ENCODE data around the gene EML4.

The EML4 gene

DNA sequence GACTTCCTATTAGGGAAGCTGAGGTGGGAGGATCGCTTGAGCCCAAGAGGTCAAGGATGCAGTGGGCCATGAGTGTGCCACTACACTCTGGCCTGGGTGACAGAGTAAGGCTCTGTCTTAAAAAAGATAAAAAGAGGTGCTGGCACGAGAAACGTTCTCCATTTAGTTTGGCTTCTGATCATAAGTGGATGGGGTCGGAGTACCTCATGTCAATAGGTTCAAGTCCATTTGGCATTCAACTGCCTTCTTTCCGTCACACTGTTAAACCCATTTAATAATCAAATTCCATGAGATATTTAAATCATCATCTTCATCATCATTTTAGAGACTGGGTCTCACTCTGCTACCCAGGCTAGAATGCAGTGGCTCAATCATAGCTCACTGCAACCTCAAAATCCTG lies 182.7 kb downstream of the EML4 start:
- peaks cover 25% of the 10 kb centered on the region for H3K4me1 Mint-ChIP-seq
- H3K9me3 Mint-ChIP-seq, result no peaks in the 10 kb centered on the region
- H3K27ac Mint-ChIP-seq, result no peak overlapping the region
- ATAC-seq (no peak), DNase-seq (ENCODE audit: low spot score in 2 of 2) (no peak)
- peaks cover 55% of the 10 kb centered on the region for H3K36me3 Mint-ChIP-seq
- no peak overlapping the region for H3K4me3 Mint-ChIP-seq

- peaks cover 35% of the 10 kb centered on the region for H3K36me3 Mint-ChIP-seq
- H3K27ac Mint-ChIP-seq, result peak overlapping the region; percentile 43
- no peak overlapping the region for H3K4me3 Mint-ChIP-seq
- no peaks in the 10 kb centered on the region for H3K9me3 Mint-ChIP-seq
- DNase-seq (ENCODE audit: low spot score in 2 of 2) (no peak), ATAC-seq (peak; percentile 100)
- H3K4me1 Mint-ChIP-seq, result peaks cover 43% of the 10 kb centered on the region
These were observed 184.8 kb downstream of the EML4 start for GRCh38 chr2:42353792-42354429.

GRCh38 chr2:42359304-42359964 lies 190.3 kb downstream of the EML4 start:
- DNase-seq (ENCODE audit: low spot score in 2 of 2) (no peak), ATAC-seq (no peak)
- Mint-ChIP-seq H3K36me3 (peaks cover 11% of the 10 kb centered on the region), H3K9me3 (no peaks in the 10 kb centered on the region), H3K4me3 (peak overlapping the region; percentile 81), H3K4me1 (peaks cover 55% of the 10 kb centered on the region), H3K27ac (peak overlapping the region; percentile 88)

GRCh38 chr2:42359965-42360483 lies 190.9 kb downstream of the EML4 start:
- ATAC-seq, result no peak
- Mint-ChIP-seq H3K4me1 (peaks cover 49% of the 10 kb centered on the region), H3K27ac (peak overlapping the region; percentile 88), H3K36me3 (peaks cover 11% of the 10 kb centered on the region), H3K9me3 (no peaks in the 10 kb centered on the region), H3K4me3 (peak overlapping the region; percentile 81)
- peak in 1 of 2 donors; percentile 64 for DNase-seq (ENCODE audit: low spot score in 2 of 2)

- no peak for ATAC-seq
- Mint-ChIP-seq H3K9me3 (no peaks in the 10 kb centered on the region), H3K4me3 (peak overlapping the region; percentile 81), H3K27ac (peak overlapping the region; percentile 88), H3K36me3 (peaks cover 11% of the 10 kb centered on the region), H3K4me1 (peaks cover 48% of the 10 kb centered on the region)
- DNase-seq (ENCODE audit: low spot score in 2 of 2), result no peak
These were observed 191.3 kb downstream of the EML4 start for GRCh38 chr2:42360493-42360889.

DNA sequence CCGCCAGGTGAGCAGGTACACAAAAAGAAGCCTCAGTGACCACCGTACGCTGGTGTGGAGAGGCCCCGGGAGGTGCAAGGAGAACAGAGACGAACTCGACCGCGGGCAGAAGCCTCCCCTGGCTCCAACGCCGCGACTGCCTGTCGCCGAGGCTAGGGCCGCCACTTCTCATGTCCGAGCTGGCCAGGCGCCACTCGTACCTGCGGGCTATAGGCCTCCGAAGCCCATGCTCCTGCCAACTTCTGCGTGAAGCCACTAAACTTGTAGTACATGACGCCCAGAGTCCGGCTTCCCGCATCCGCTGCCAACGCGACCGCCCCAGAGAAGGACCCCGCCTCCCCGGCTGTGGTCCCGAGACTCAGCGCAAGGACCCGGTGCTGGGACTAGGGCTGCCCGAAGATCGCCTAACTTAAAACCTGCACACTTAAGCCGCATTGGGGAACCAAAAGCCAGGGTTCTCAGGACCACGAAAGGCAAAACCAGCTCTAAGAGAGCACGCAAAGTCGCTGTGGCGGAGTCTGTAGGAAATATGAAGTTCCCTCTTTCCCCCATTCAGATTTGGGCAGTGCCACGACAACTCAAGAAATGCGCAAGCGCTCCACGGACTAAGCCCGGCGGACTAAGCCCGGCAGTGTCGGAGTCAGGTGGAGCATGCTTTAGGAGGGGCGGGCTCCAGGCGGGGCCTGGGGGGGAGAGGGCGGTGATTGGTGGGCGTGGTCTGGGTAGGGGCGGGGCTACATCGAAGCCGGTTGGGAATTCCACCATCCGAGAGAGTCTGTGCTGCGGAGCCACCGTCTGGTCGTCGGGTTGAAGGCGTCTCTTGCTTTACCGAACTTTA lies 192.0 kb downstream of the EML4 start, which contains the start of gene COX7A2L:
Gene COX7A2L, minus strand, starts transcription at position 328 of the 838 bp plus-strand sequence. Its CDS starts 56 bp downstream, at position 272.
- Mint-ChIP-seq H3K4me1 (peaks cover 45% of the 10 kb centered on the region), H3K4me3 (peak within 1 kb of the TSS; percentile 81), H3K9me3 (no peaks in the 10 kb centered on the region), H3K36me3 (peaks cover 11% of the 10 kb centered on the region), H3K27ac (peak within 1 kb of the TSS; percentile 88)
- ATAC-seq (peak; percentile 96), DNase-seq (ENCODE audit: low spot score in 2 of 2) (peak; percentile 87 to 96)

GRCh38 chr2:42361728-42362283 lies 192.7 kb downstream of the EML4 start:
- peaks cover 41% of the 10 kb centered on the region for H3K4me1 Mint-ChIP-seq
- ATAC-seq, result no peak

DNA sequence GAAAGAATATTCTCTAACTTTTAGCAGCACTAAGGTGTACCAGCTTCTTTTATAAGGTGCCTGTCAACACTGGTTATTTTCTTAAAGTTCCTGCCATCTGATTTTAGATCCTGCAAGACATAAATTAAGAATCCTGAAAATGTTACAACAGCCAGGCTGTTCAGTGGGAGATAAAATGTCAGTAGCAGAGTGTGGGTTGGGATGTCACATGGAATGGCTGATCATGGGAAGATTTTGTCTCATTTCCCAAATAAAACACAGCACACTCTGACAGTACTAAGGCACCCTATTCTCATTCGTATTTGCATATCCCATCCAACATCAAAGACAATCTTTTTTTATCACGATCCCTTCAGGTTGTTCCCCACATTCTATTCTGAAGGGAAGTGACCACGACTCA lies 194.3 kb downstream of the EML4 start:
- no peak overlapping the region for H3K27ac Mint-ChIP-seq
- H3K9me3 Mint-ChIP-seq, result no peaks in the 10 kb centered on the region
- peaks cover 28% of the 10 kb centered on the region for H3K4me1 Mint-ChIP-seq
- H3K4me3 Mint-ChIP-seq, result no peak overlapping the region
- ATAC-seq (no peak), DNase-seq (ENCODE audit: low spot score in 2 of 2) (no peak)
- peaks cover 11% of the 10 kb centered on the region for H3K36me3 Mint-ChIP-seq

More at GRCh38 chr2:42361728-42362283, 192.7 kb downstream of the EML4 start:
- DNase-seq (ENCODE audit: low spot score in 2 of 2), result no peak
- no peaks in the 10 kb centered on the region for H3K9me3 Mint-ChIP-seq
- H3K36me3 Mint-ChIP-seq, result peaks cover 11% of the 10 kb centered on the region
- H3K27ac Mint-ChIP-seq, result peak overlapping the region; percentile 88
- peak overlapping the region; percentile 81 for H3K4me3 Mint-ChIP-seq

DNA sequence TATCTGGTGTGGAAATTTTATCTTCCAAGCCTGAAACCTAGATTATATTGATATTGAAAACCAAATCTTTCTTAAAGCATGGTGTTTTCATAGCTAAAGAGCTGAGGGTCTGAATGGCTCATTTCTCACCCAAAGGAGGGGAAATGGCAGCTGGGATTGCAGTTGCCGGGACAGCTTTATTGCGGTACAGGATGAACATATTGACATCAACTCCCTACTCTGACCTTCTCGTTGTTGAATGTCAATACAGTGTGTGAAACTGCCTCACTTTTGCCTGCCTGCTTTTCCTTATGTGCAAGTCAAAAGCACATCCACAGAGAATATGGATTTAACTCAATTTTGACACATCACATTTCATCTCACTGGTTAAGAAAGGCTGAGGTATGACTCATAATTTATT lies 195.5 kb downstream of the EML4 start:
- no peak for ATAC-seq
- peaks cover 8% of the 10 kb centered on the region for H3K36me3 Mint-ChIP-seq
- H3K4me3 Mint-ChIP-seq, result no peak overlapping the region
- H3K4me1 Mint-ChIP-seq, result peaks cover 15% of the 10 kb centered on the region
- H3K27ac Mint-ChIP-seq, result no peak overlapping the region
- H3K9me3 Mint-ChIP-seq, result no peaks in the 10 kb centered on the region
- DNase-seq (ENCODE audit: low spot score in 2 of 2), result no peak

- H3K9me3 Mint-ChIP-seq, result no peaks in the 10 kb centered on the region
- no peaks in the 10 kb centered on the region for H3K36me3 Mint-ChIP-seq
- H3K4me1 Mint-ChIP-seq, result peaks cover 8% of the 10 kb centered on the region
- ATAC-seq, result no peak
- H3K27ac Mint-ChIP-seq, result no peak overlapping the region
- DNase-seq (ENCODE audit: low spot score in 2 of 2), result no peak
- H3K4me3 Mint-ChIP-seq, result no peak overlapping the region
These were observed 197.3 kb downstream of the EML4 start for GRCh38 chr2:42366411-42366810.

DNA sequence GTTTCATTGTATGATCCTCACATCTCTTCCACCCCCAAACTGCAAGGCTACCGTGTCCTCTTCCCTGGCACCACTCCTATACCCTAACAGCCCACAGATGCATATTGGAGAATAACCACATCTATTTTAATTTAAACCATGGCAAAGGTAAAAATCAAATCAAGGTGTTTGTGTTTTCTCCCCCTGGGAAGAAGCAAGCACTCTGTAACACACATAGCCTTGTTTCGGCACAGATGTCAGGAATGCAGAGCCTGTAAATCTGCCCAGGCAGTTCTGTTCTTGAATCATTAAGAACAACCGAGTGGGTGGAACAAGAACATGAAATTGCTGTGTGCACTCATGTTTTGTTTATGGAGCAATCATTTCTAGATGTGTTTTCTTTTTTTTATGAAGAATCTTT lies 198.7 kb downstream of the EML4 start:
- H3K4me1 Mint-ChIP-seq, result no peaks in the 10 kb centered on the region
- no peak for DNase-seq (ENCODE audit: low spot score in 2 of 2)
- ATAC-seq, result no peak
- no peaks in the 10 kb centered on the region for H3K9me3 Mint-ChIP-seq
- H3K36me3 Mint-ChIP-seq, result no peaks in the 10 kb centered on the region
- no peak overlapping the region for H3K27ac Mint-ChIP-seq
- H3K4me3 Mint-ChIP-seq, result no peak overlapping the region

DNA sequence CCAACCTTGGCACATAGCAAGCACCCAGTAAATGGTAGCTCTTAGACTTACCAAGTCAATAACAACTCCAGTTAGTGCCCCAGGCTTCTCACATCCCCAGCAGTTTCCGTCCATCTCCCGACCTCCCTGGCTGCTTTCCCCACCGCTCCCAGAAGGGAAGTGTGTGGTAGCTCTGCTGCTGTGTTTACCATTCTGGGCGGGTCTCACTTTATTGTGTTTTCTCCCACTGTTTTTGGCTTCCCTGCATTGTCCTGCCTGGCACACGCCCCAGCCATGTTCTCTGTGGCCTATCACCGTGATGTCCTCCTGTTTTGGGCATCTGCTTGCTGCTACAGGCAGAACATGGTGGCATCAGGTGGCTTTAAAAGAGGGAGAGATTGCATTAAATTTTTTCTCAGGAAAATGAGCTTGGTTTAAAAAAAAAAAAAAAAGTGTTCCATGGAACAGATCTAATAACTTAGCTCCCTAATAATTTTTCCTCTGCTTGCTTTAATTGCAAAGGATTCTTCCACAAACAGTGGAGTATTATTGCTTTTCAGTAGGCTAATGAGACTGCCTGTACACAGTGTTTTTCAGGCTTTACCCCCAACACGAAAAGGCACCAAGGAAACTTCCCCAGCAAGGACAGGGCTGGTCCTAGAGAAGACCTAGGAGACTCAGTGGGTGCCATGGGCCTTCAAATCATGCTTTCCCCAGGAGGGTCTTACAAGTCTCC lies 199.8 kb downstream of the EML4 start:
- Mint-ChIP-seq H3K4me1 (no peaks in the 10 kb centered on the region), H3K36me3 (no peaks in the 10 kb centered on the region), H3K27ac (no peak overlapping the region), H3K9me3 (no peaks in the 10 kb centered on the region), H3K4me3 (no peak overlapping the region)
- no peak for ATAC-seq
- DNase-seq (ENCODE audit: low spot score in 2 of 2), result no peak

GRCh38 chr2:42369532-42370229 lies 200.5 kb downstream of the EML4 start:
- Mint-ChIP-seq H3K27ac (no peak overlapping the region), H3K4me1 (no peaks in the 10 kb centered on the region), H3K36me3 (no peaks in the 10 kb centered on the region), H3K9me3 (no peaks in the 10 kb centered on the region), H3K4me3 (no peak overlapping the region)
- DNase-seq (ENCODE audit: low spot score in 2 of 2), result no peak
- no peak for ATAC-seq

Data from stimulated activated effector memory CD8-positive, alpha-beta T cell treated with anti-CD3 and anti-CD28 coated beads, Interleukin-12 subunit alpha, Interleukin-12 subunit beta, amount 100 ng/mL, for 72 hours (primary cell).